ENCODE results near the gene SAG. TPM values are rescaled to one million over a fixed set of nuclear protein-coding genes. Genes with fewer than 3 reads are reported as not detected.
A peak's percentile ranks its signal among the peaks of the same experiment; 100 is the strongest.

Gene SAG
- total and polyA plus RNA-seq, 9 of the 15 experiments (the other 6 are each of a cell fraction or from before 2014, with no cell fraction given), result 0.04 to 0.64 (median 0.31) TPM; not detected in 5

GRCh38 chr2:233350708-233351107 is 43.1 kb downstream of the SAG start (continued):
- peak; percentile 99 for TF ChIP-seq FOSL1 (tag; conservative IDR thresholded peaks at IDR 0.05)
- TF ChIP-seq MEIS2 (IDR thresholded peaks at IDR 0.05; ENCODE audit: partially characterized antibody), result peak; percentile 95
- no peak for TF ChIP-seq MTA2 (IDR thresholded peaks at IDR 0.05; ENCODE audit: low read depth)
- TF ChIP-seq EP300 (IDR thresholded peaks at IDR 0.05; ENCODE audit: low read length), result peak; percentile 72
- peak; percentile 96 for TF ChIP-seq JUN (IDR thresholded peaks at IDR 0.05; ENCODE audit: borderline replicate concordance, low read depth, low read length)
- TF ChIP-seq JUN (CRISPR knock-in tag; IDR thresholded peaks at IDR 0.05; ENCODE audit: borderline replicate concordance), result no peak
- no peak for TF ChIP-seq PBX2 (CRISPR knock-in tag; IDR thresholded peaks at IDR 0.05; ENCODE audit: low read depth)
- peak; percentile 82 for TF ChIP-seq PBX2 (tag; conservative IDR thresholded peaks at IDR 0.05; ENCODE audit: low read depth)
- peak; percentile 89 for TF ChIP-seq ZEB2 (IDR thresholded peaks at IDR 0.05)
- TF ChIP-seq ARHGAP35 (IDR thresholded peaks at IDR 0.05; ENCODE audit: partially characterized antibody), result no peak
- no peak for TF ChIP-seq TOE1 (IDR thresholded peaks at IDR 0.05; ENCODE audit: borderline replicate concordance)
- TF ChIP-seq TOE1 (CRISPR knock-in tag; IDR thresholded peaks at IDR 0.05; ENCODE audit: borderline replicate concordance, low read depth), result no peak
- peak; percentile 44; the same call in 1 of the 2 replicates for TF ChIP-seq C11orf30 (IDR thresholded peaks at IDR 0.05; ENCODE audit: low read depth)
- TF ChIP-seq PKNOX1 (IDR thresholded peaks at IDR 0.05), result peak; percentile 90
- no peak for TF ChIP-seq ZNF609 (CRISPR knock-in tag; IDR thresholded peaks at IDR 0.05; ENCODE audit: borderline replicate concordance)
- TF ChIP-seq BHLHE40 (IDR thresholded peaks at IDR 0.05; ENCODE audit: low read length), result peak; percentile 58
- peak; percentile 94 for TF ChIP-seq DPF2 (IDR thresholded peaks at IDR 0.05)
- peak; percentile 61 for TF ChIP-seq TEAD4 (IDR thresholded peaks at IDR 0.05; ENCODE audit: low read length)
- no peak for TF ChIP-seq TEAD4 (CRISPR knock-in tag; IDR thresholded peaks at IDR 0.05; ENCODE audit: borderline replicate concordance)
- TF ChIP-seq MNT (conservative IDR thresholded peaks at IDR 0.05), result 0 out of 4 replicates have a peak, but pooled peaks of 1 of the 2 experiments have one; percentile 22
- no peak for TF ChIP-seq TEAD2 (tag; IDR thresholded peaks at IDR 0.05)
